NCI-H510A treated with DMSO at 0.1 percent for 48 hours (cell line): Measurements from ENCODE around the gene MTHFSD.
A peak's percentile ranks its signal among the peaks of the same experiment; 100 is the strongest.

Experiments
- DNase-seq: peaks from one replicate; lab custom pipeline; 2025; lab: John Stamatoyannopoulos, UW

The MTHFSD gene

GRCh38 chr16:86570558-86571529 lies 15.8 kb upstream of the MTHFSD start:
- DNase-seq = no peak

- no peak for DNase-seq
These were observed 14.8 kb upstream of the MTHFSD start for GRCh38 chr16:86569701-86570447.

- DNase-seq = no peak
These were observed 13.9 kb upstream of the MTHFSD start for GRCh38 chr16:86568677-86569623.

GRCh38 chr16:86567701-86568581 lies 12.9 kb upstream of the MTHFSD start:
- DNase-seq = no peak

- DNase-seq = no peak
These were observed 12.1 kb upstream of the MTHFSD start for GRCh38 chr16:86566966-86567700.

- no peak for DNase-seq
These were observed 11.5 kb upstream of the MTHFSD start, which contains the start of gene FOXC2 for GRCh38 chr16:86566601-86566965. TSS of gene FOXC2 (plus strand) at chr16:86566829. CDS start at chr16:86567336, 507 bp downstream.

GRCh38 chr16:86565644-86566511 lies 10.8 kb upstream of the MTHFSD start:
- DNase-seq = no peak

- DNase-seq = no peak
These were observed 10.2 kb upstream of the MTHFSD start for GRCh38 chr16:86565181-86565631.

GRCh38 chr16:86563469-86564345 lies 8.7 kb upstream of the MTHFSD start:
- peak; percentile 64 for DNase-seq

- DNase-seq = no peak
These were observed 7.3 kb upstream of the MTHFSD start for GRCh38 chr16:86562356-86562755.

GRCh38 chr16:86559802-86560305 lies 4.8 kb upstream of the MTHFSD start:
- no peak for DNase-seq

GRCh38 chr16:86558355-86559193 lies 3.5 kb upstream of the MTHFSD start:
- no peak for DNase-seq

- DNase-seq = no peak
These were observed 2.6 kb upstream of the MTHFSD start for GRCh38 chr16:86557587-86557986.

GRCh38 chr16:86556576-86556975 lies 1.5 kb upstream of the MTHFSD start:
- DNase-seq = no peak

- DNase-seq = no peak
These were observed 655 bp upstream of the MTHFSD start for GRCh38 chr16:86555704-86556075.

- DNase-seq = no peak
These were observed 477 bp downstream of the MTHFSD start for GRCh38 chr16:86554599-86554916.

GRCh38 chr16:86553356-86553755 lies 1.7 kb downstream of the MTHFSD start:
- DNase-seq = no peak
